Bronchus fibroblast of lung (primary cell): ENCODE measurements around the gene NKTR. TPM values are rescaled to one million over a fixed set of nuclear protein-coding genes. Genes with fewer than 3 reads are reported as not detected.

Source experiments
- total RNA-seq: library from RNA; depleted of rRNA; stranded (reverse); fragments of >200 nt; gene quantifications from 2 replicates; pipeline ENCODE4 v1.2.3, GENCODE V29; 2015

Gene NKTR
- total RNA-seq, result 11.7 and 12.3 TPM in 2 replicates

GRCh38 chr3:42600111-42600957 lies at the start of gene NKTR:
Gene NKTR (plus strand): TSS chr3:42600686. CDS start chr3:42601007, 321 bp downstream.

DNA sequence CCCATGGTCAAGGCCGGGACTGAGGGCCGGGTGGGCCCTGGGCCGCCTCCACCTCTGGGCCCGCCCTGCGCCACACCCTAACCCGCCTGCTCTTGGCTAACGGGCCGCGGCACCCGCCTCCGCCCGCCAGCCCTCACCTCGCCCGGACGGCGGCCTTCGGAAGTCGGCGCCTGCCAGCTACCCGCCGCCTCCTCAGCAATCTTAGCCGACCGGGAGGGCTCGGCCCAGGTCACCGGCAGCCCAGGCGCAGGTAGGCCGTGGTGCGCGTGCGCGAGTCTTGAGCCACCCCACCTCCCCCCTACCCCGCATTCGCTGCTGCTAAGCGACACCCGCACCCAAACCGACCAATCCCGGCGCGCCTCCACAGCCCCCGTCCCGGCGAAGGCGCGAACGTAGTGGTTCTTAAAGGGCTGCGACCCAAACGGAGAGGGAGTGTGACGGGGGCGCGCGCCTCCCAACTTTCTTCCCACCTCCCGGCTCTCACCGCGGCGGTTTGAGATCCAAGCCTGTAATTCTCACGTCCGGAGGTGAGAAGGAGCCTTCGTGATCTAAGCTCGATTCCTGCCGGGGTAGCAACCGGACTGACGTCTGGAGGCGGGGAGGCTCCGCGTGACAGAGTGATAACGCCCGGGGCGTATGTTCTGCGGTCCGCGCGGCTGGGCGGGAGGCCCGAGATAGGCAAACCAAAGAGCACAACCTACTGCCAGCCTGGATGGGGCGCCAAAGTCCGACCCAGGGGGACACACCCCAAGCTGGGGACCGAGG lies 18.6 kb upstream of the NKTR start, which contains the start of gene SEC22C:
Gene SEC22C (minus strand): TSS at position 259 of the 765 bp plus-strand sequence. CDS start 12,921 bp downstream, outside the sequence.

DNA sequence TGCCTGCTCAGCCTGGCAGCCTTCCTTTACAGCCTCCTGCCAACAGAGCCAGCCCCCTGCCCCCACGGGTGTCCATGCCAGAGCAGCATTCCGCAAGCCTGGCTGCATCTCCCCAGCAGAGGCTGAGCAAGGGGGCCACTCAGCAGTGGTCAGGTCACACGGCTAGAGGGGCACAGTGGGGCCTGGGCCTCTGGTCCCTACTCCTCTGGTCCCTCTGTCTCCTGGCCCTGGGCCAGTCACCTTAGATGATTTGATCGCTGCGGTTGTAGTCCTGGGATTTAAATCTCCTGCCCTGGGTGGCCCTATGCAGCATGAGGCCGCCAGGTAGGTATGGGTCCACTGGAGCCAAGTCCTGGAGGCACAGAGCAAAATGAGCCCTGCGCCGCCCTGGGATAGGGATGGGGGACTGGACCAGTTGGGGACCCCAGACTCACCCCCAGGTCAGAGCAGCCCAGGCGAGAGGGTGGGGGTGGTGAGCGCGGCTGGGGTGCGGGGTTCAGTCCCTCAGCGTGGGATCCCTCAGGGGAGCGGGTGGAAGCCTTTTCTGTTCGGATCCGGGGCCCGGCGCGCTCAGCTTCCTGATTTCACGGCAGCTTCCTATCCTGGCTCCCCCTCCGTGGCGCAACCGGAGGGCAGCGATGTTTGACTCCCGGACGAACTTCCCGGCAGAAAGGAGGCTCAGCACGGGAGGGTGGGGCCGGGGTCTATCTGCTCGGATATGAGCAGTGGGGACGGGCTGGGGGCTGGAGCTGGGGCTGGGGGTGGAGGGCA lies 53.3 kb downstream of the NKTR start, which contains the start of gene ZBTB47:
Gene ZBTB47 (plus strand): TSS at position 138 of the 771 bp plus-strand sequence. CDS start 4,659 bp downstream, outside the sequence.

GRCh38 chr3:42685363-42685881 lies 84.9 kb downstream of the NKTR start, which contains the start of gene KLHL40:
Gene KLHL40 (plus strand): TSS chr3:42685537. CDS start chr3:42685619, 82 bp downstream.

Other genes starting within 250 kb of the NKTR start
- not detected in 2 replicates for gene LYZL4, start 190.1 kb upstream of the NKTR start, total RNA-seq
- gene VIPR1, start 98.0 kb upstream of the NKTR start, total RNA-seq, result under 0.01 and 0.17 TPM in 2 replicates
- gene SEC22C, start 18.7 kb upstream of the NKTR start, total RNA-seq, result 62.1 and 76.2 TPM in 2 replicates
- 23.3 and 29.4 TPM in 2 replicates for gene SS18L2, start 9.8 kb upstream of the NKTR start, total RNA-seq
- gene ZBTB47, start 53.0 kb downstream of the NKTR start, total RNA-seq, result 12.1 and 12.8 TPM in 2 replicates
- not detected in 2 replicates for gene KLHL40, start 84.9 kb downstream of the NKTR start, total RNA-seq
- gene HHATL, start 102.1 kb downstream of the NKTR start, total RNA-seq, result not detected in 2 replicates
- 1.2 and 2.7 TPM in 2 replicates for gene CCDC13, start 172.6 kb downstream of the NKTR start, total RNA-seq
- gene HIGD1A, start 203.8 kb downstream of the NKTR start, total RNA-seq, result 134 and 168 TPM in 2 replicates
- gene ACKR2, start 208.8 kb downstream of the NKTR start, total RNA-seq, result under 0.01 and 0.50 TPM in 2 replicates